HG03558 (cell line): ENCODE measurements around the gene SORL1-AS1.
A peak's percentile ranks its signal among the peaks of the same experiment; 100 is the strongest.

ENCODE experiments used
- ATAC-seq: cut with Tn5 transposase; IDR thresholded peaks from one replicate; pipeline ENCODE4 v1.9.1; 2021; ENCODE audit warnings: moderate number of reproducible peaks; ENCODE audit not compliant: unreplicated experiment; ENCODE audit errors: extremely low read depth

SORL1-AS1 gene

DNA sequence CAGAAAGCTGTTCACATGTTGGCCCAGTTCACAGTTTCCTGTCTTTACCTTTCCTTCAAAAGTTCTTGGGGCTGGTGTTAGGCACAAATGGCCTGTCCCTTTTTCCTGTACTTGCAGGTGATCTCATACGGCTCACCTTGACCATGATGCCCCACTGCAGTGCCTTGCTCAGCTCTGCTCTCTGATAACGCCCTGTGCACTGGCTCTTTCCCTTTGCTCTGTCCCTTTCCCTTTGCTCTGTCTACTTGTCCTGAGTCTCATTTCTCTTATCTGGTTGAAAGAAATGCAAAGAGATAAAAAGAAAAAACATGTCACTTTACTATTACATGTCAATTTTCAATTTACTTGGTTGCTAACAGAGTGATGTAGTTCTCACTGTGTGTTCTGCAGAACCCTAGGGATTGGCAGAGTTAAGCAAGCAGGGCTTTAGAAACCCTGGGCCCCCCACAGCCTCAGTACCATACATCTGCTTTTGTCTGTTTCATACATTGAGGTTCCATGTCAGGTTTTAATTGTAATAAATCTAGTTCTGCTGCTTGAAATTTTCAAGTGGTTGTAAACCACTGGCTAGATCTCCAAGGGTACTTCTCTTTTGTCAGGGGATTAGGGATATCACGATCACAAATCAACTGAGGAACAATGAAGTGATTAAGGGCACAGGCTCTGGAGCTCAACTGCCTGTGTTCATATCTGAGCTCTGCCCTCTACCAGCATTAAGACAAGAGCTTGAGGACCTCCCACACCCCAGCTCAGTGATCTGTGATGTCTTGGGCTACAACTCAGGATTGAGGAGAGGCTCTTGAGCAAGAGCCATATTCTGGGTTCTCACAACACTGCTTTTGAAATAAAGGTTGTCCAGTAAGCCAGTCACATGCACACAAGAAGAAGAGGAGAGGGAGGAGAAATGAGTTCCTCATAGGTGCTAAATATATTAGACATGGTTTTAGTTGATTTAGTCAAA is 16.9 kb downstream of the SORL1-AS1 start:
- no peak for ATAC-seq

DNA sequence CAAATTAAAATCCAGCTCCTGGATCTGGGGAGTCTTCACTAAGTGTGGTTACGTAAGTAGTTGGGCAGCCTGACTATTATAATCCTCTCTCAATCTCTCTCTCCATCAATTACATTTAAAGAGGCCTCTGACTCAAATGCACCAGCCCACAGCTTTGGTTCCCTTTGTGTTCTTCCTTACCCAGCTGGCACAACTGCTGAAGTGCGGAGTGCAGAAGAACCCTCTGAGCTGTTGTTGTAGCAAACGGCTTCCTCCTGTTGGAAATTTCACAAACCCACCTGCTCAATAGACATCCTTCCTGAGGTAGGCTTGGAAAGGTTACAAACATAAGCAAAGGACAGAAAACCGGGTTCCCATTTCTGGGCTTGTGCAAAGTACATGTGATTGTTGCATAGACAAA is 17.6 kb downstream of the SORL1-AS1 start:
- no peak for ATAC-seq

DNA sequence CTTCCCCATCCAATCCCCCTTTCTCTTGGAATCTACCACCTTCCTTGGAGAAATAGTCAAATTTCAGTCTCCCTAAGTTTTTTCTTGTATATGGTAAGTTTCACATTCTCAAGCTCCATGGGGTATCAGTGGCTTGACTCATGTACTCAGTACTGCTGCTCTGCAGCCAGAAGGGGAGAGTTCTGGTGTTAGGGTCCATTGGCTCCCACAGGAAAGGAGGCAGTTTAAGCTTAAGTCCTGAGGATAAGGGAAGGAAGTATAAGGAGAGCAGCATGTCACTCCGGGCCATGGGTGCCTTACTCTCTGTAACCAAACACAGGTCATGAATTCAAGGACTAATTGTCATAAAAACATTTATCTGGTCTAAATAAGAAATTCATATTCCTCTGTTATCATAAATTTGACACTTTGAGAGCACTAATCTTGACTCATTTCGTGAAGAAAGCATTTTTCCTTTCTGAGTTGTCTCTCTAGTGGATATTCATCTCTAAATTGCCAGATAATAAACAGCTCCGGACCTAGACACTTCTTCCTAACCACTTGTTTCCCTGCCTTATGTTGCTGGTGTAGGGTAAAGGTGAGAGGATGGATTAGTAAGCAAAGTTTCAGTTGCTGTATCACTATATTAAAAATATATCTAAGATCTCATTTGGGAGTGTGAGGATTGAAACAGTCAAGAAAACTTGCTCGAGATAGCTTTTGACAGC is 20.8 kb downstream of the SORL1-AS1 start:
- ATAC-seq = no peak

DNA sequence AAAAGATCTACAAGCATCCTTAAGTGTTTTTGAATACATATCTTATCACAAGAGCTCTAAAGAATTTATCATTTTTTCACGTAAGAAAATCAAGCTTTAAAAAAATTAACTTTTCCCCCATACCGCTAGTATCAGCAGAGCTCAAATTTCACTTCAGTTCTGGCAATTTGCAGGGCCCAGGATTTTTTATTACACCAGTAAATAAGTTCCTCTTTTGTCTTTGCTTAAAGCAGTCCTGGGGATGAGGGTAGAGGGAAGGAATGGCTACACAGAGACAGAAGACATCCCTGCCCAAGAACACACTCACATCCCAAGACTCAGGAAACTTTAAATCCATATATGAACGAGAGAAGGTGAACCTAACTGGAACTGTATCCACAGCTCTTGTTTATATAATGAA is 23.2 kb downstream of the SORL1-AS1 start:
- ATAC-seq = no peak

DNA sequence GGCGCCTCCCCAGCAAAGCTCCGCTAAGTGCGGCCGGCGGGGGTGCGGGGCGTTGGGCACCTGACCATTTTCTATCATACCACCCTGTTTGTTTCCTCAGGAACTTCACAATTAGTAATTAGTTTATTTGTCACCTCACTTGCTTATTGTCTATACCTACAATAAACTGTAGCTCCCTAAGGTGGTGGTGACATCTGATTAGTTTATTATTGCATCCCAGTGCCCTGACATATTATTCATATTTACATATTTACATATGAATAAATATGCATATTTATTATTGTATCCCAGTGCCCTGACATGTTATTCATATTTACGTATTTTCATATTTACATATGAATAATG is 25.4 kb downstream of the SORL1-AS1 start:
- ATAC-seq = no peak

DNA sequence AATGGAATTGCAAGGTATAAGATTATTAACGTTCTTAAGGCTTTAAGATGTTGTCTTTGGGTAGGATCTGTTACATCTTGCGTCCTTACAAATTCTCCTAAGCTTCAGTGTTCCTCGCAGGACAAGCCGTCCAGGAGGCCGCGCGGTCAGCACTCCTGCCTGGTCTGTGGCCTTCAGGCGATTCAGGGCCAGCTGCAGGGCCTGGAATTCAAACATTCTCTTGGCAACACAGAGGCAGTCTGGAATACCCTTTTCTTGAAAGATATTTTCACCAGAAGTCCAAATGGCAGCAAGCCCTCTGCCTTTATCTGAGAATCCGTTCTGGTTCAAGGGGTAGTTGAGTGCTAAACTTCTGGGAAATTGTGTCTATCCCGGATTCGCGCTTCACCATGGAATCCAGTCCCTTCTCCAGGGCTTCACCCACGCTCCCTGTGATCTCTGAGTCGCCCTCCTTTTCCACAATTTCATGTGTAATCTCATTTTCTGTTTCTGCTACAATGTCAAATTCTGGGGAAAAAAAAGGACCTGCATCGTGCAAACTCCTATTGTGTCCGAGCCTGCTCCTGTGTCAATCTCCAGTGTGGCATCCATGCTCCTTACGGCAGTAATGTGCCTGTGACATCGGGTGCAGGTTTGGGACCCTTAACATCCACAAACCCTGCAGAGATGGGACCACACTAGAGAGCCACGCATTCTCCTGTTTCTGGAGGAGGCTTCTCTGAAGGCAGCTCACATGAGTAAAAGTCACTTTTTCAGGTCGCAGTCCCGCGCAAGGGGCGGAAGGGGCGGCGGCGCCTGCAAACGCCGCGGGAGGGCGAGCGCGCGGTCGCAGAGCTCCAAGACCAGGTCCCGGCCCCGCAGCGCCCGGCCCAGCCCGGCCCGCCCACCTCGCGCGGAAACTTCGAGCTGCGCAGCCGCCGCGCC is 26.0 kb downstream of the SORL1-AS1 start:
- ATAC-seq = no peak

DNA sequence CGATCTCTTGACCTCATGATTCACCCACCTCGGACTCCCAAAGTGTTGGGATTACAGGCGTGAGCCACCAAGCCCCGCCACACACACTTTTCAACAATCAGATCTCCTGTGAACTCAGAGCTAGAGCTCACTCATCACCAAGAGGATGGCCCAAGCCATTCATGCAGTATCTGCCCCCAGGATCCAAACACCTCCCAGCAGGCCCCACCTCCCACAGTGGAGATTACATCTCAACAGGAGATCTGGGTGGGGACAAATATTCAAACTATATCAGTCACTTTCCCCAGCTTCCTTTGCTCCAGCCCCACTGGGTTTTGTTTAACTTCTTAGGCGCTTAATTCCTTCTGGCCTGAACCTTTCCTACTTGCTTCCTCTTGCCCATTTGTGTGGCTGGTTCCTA is 26.9 kb downstream of the SORL1-AS1 start:
- no peak for ATAC-seq

DNA sequence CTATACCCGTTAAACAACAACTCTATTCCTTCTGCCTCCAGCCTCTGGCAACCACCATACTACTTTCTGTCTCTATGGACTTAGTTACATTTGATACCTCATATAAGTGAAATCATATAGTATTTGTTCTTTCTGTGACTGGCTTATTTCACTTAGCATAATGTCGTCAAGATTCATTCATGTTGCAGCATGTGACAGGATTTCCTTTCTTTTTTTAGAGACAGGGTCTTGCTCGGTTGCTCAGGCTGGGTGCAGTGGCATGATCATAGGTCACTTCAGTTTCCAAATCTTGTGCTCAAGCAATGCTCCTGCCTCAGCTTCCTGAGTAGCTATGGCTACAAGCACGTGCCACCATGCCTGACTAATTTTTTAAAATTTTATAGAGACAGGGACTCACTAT is 30.1 kb downstream of the SORL1-AS1 start:
- no peak for ATAC-seq

DNA sequence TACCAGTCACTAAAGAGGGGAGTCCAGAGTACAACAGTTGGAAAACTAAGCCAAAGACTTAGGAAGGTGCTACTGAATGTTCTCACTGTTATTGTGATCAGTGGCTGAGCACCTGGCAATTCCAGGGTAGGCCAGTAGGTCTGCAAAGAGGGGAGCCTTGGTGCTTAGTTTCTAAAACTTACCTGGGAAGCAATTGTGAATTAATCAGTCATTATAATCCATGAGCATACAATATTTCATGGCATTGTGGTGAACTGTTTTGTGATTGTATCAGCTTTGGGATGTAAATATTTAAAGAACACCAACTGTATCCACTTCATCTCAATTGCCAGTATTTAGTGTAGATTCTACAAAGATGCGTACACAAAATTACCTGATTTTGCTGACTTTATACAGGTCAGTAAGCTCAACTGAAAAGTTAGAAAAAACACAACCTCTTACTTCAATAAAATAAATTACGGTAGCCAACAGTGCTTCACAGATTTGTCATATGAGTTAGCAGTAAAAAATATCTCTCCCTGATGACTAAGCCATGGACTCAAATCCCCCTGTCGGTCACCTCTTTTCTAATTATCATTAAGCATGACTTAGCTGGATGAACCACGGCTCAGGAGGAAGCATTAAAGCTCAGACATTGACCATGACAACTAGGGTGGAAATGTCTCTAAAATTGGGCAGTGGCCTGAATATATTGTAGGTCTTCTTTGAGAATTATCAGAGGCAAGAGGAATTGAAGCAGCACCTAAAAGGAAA is 31.4 kb downstream of the SORL1-AS1 start:
- ATAC-seq = no peak

DNA sequence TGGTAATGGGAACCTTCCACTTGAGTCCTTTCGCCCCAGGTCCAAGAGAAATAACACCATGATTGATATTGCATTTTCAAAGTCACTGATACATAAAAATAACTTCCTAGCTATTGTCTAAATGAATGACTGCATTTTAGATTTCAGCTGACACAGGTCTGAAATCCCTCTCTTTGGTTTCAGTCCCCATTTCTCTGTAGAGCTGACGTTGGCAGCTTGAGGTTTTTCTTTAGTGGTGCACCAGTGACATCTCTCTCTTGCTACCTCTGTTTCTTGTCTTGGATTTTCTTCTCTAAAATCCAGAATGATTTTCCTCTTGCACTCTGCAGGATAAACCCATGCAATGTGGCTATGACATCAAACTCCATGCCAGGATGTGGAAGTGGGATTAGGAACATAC is 32.4 kb downstream of the SORL1-AS1 start:
- ATAC-seq = no peak

DNA sequence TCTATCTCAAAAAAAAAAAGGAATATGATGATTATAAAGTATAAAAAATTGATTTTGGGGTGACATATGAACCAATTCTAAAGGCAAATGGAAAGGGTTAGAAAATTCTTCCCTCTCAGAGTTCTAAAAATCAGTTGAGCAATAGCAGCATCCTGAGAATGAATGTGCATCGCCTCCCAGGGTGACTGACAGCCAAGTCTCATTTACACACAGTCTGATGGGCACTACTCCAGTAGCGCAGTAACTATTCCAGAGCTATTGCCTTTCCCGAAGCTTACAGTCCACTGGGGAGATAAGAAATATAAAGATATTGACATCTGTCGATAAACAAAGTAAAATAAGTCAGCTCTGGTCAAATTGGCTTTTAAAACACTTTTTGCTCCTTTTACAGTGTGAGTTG is 32.9 kb downstream of the SORL1-AS1 start:
- ATAC-seq = no peak

DNA sequence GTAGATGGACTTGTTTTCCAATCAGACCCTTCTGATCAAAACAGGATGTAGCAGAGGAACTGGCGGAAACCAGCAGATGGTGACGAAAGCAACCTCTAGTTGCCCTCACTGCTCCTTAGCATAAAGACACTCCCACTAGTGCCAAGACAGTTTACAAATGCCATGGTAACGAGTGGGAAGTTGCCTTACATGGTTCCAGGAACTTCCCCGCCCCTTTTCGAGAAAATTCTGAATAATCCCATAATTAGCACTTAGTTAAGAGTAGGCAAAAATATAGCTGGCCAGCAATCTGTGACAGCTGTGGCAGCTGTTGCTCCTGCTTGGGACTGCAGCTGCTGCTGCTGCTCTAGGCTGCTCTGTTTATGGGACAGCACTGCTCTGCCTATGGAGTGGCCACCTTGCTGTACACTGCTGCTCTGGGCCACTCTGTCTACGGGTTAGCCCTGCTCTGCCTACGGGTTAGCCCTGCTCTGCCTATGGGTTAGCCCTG is 34.1 kb downstream of the SORL1-AS1 start:
- no peak for ATAC-seq

DNA sequence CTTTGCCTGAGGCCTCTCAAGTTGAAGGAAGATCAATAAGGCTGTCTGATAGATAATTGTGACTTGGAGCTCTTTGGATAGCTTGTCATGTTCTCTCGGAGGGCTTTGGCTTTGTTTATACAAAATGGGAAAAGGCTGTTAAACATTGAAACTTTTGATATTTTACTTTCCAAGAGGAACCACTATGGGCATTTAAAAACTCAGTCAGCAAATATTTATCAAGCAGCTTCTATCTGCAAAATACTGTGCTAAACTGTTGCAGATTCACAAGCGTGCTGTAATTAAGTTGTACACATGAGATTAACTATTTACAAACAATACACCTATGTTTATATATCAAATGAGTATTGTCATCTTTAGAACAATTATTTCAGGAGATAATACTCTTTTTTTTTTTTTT is 35.2 kb downstream of the SORL1-AS1 start:
- no peak for ATAC-seq

DNA sequence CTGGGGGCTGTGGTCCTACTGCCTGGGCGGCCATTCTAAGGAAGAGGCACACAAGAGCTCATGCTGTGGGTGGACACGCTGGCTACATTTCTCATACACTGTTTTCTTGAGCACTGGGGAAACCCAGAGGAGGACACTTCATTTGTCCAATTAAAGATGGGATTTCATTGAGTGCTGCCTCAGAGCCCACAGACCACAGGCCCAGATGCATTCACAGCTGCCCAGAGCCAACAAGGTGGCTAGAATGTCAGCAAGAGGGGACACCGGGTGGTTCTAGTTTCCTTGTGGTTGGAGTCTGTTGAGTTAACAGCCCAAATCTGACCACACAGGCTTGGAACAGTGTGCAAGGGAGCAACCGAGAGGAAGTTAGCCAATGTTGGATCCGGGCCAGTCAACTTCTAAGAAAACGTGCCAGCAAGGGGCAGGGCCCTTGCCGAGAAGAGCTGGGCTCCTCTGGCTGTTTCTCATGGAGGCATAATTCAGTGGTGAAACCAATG is 35.7 kb downstream of the SORL1-AS1 start:
- ATAC-seq = peak; percentile 50

DNA sequence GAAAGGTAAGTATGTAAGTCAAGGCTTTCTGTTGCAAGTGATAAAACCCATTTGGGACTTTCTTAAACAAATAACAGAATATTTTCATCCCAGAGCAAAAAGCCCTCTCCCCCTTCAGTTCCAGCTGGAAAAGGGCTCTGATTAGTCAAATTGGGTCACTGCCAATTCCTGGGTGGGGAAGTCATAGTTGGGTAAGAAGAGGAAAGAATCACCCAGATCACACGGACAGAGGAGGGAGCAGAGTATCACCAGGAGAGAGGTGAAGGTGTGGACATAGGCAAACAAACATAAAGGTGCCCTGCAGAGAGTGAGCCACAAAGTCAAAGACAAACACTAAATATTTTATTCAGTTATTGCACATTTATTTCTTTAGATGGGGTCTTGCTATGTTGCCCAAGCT is 36.9 kb downstream of the SORL1-AS1 start:
- ATAC-seq = no peak

DNA sequence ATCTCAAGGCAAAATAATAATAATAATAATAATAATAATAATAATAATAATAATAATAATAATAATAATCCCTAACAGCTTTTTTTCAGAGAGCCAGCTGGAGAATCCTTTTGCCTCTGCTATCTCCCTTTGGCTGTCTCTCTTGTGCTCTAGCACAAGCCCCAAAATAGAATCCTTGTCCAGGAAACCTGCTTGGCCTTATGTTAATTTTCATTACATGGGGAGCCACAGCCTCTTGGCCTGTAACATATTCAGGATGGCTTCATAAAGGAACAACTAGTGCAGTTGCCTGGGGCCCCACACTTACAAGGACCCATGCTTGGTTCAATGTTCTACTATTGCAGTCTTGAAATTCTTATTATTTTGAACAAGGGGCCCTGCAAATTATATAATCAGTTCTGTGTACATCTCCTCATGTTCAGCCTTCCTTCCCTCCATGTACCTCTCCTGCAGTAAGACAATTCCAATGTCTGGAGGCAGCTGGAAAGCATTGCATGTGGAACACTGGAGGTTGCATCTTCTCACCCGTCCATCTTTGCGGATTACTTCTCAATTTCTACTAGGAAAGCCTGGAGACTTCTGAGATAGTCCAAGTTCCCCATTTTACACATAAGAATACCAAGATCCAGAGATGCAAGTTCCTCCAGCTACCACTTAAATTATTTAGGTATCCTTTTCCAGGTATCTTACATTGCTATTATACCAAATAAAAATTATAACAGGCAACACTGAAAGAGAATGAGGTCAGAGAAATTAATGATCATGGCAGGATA is 38.4 kb downstream of the SORL1-AS1 start:
- ATAC-seq = no peak

DNA sequence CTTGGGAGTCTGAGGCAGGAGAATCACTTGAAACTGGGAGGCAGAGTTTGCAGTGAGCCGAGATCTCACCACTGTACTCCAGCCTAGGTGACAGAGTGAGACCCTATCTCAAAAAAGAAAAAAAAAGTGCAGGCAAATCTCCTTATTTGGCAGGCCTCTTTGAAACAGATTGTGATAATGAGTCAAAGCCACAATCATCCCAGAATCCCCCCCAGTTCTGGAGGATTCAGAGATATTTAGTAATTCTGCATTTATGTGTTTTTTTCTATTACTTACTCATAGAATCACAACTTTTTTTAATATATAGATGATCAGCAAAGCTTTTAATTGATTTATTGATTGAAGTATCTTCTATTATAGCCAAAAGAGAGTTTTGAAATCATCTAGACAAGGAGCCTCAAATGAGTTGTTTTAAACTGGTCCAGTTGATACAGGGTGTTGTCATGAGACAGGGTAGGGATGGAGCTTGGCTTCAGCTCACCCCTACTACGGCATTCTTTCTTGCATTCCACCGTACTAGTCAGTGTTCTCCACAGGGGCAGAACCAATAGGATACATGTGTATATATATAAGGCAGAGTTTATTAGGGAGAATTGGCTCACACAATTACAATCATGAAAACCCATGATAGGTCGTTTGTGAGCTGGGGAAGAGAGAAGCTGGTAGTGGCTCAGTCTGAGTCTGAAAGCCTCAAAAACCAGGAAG is 39.9 kb downstream of the SORL1-AS1 start:
- no peak for ATAC-seq

DNA sequence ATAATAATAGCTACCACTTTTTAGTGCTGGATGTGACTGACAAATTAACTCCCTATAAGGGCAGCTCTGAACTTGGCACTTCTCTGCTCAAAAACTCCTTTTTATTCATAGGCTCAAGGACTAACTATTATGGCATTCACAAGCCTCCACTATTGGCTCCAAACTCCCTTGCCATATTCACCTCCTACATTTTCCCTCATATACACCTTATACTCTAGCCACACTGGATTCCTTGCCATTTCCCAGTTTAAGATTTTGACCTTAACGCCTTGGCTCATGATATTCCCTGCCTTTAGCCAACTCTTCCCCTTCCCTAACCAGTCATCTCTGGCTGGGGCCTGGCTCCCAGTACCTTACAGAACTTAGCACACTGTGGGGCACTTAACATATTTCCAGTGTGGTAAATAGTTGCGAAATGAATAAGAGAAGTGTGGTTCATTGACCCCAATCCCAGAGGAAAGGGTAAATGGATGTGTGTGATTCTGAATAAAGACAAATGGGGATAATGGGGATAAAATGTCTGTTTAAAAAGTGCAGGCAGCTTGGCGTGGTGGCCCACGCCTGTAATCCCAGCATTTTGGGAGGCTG is 40.7 kb downstream of the SORL1-AS1 start:
- ATAC-seq = no peak
